Skin of body (tissue), 2 donors: ENCODE results near the gene ARL4D. TPM values are rescaled to one million over a fixed set of nuclear protein-coding genes. Genes with fewer than 3 reads are reported as not detected.
"Not testable (repeated sequence)": the region's sequence is repeated elsewhere in the genome, so short reads cannot be mapped to it uniquely, and the experiment has no call there.

Experiments used
- DNase-seq: peaks from one replicate; lab custom pipeline; 2025; lab: John Stamatoyannopoulos, UW
- total RNA-seq: library from RNA; depleted of rRNA; stranded (reverse); fragments of >200 nt; gene quantifications from one replicate; pipeline ENCODE4 v1.2.3, GENCODE V29; 2014

ARL4D gene
- total RNA-seq, 1 donor from 2014 or later = 16.4 TPM

- peak; percentile 84 for DNase-seq
Measured at GRCh38 chr17:43368740-43369506, 29.9 kb upstream of the ARL4D start.

GRCh38 chr17:43369986-43370385 is 28.8 kb upstream of the ARL4D start:
- no peak for DNase-seq

- DNase-seq = no peak
Measured at GRCh38 chr17:43371227-43371821, 27.5 kb upstream of the ARL4D start.

- no peak for DNase-seq
Measured at GRCh38 chr17:43372273-43372911, 26.4 kb upstream of the ARL4D start.

DNA sequence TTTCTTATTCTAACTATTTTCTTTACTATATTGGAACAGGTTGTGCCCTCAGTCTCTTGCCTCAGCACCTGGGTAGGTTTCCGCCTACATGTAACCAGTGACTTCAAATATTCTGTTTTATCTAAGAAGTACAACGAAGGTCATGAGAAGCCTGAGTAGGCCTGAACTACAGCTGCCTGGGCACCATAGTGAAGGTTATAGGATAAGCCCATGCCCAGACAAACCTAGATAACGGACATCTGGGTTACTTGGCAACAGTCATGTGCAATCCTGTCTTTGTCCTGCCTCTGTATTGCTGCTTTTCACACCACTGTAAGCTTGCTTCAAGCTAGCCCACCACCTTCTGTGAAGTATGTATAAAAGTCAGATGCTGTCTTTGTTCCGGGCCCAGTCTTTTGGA is 25.4 kb upstream of the ARL4D start:
- no peak for DNase-seq

DNA sequence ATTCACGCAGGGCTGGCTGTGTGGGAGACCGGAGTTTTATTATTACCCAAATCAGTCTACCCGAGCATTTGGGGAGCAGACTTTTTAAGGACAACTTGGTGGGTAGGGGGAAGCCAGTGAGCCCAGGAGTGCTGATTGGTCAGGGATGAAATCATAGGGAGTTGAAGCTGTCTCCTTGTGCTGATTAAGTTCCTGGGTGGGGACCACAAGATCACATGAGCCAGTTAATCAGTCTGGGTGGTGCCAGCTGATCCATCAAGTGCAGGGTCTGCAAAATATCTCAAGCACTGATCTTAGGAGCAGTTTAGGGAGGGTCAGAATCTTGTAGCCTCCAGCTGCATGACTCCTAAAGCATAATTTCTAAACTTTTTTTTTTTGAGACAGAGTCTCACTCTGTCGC is 22.9 kb upstream of the ARL4D start:
- DNase-seq = not testable (repeated sequence)

DNA sequence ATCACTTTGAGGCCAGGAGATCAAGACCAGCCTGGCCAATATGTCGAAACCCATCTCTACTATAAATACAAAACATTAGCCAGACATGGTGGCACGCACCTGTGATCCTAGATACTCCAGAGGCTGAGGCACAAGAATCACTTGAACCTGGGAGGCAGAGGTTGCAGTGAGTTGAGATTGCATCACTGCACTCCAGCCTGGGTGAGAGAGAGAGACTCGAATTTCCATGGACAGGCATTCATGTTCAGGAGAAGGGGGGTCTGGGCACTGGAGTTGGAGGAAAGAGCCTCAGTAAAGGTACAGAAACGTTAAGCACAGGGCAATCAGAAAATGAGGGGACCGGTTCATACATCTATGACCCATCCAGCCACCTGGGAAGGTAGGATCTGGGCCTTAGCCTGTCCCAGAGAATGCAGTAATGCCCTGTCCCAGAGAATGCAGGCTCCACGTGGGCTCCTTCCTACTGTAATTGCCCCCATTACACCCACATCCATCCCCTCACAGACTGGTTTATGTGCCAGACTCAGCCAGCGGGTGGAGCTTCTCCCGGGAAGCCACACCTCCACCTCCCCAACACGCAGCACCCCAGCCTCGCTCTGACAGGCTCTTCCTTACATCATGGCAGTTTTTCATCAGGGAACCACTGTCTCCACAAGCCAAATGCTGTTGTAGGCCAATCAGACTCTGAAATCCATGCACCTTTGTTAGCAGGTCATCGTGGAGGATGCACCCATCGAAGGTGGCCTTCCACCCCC is 21.6 kb upstream of the ARL4D start:
- DNase-seq = no peak

GRCh38 chr17:43378766-43379165 is 20.0 kb upstream of the ARL4D start:
- no peak for DNase-seq

GRCh38 chr17:43380307-43380706 is 18.5 kb upstream of the ARL4D start:
- DNase-seq = no peak

- no peak for DNase-seq
Measured at GRCh38 chr17:43381204-43381603, 17.6 kb upstream of the ARL4D start.

GRCh38 chr17:43381621-43382020 is 17.2 kb upstream of the ARL4D start:
- no peak for DNase-seq

DNA sequence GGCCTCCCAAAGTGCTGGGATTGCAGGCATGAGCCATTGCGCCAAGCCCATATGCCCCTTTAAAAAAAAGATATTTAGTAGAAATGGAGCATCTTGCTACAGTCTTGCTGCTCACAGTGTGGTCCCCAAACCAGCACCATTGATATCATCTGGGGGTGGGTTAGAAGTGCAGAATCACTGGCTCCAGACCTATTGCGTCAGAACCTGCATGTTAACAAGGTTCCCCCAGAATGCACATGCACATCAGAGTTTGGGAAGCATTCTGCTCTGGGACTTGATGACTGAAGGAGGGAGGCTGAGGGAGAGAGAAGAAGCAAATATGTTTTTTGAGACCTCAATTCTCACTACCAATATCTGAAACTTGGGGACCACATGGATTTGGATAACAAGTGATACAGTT is 16.0 kb upstream of the ARL4D start:
- no peak for DNase-seq

GRCh38 chr17:43383372-43383771 is 15.4 kb upstream of the ARL4D start:
- DNase-seq = no peak

DNA sequence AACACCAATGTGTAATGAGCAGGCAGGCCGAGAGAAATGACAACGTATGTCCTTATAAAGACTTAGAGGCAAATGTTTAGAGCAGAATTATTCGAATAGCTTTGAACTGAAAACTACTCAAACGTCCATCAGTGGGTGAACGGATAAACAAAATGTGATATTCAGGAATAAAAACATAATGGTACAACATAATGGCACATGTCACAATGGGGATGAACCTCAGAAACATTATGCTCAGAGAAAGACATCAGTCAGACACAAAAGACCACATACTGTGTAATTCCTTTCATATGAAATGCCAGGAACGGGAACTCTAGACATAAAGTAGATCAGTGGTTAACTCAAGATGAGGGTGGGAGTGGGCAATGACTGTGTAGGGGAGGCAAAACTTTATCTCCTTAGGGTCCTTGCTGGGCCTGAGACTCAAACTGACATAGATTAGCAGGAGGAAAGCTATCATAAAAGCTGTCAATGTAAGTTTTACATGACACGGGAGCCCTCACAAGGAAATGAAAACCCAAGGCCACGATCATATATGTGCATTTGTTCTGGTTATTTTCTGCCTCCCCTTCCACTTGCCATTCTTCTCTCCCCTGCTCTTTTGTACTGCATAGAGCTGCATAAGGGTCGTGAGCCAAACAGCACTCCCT is 14.8 kb upstream of the ARL4D start:
- no peak for DNase-seq

DNA sequence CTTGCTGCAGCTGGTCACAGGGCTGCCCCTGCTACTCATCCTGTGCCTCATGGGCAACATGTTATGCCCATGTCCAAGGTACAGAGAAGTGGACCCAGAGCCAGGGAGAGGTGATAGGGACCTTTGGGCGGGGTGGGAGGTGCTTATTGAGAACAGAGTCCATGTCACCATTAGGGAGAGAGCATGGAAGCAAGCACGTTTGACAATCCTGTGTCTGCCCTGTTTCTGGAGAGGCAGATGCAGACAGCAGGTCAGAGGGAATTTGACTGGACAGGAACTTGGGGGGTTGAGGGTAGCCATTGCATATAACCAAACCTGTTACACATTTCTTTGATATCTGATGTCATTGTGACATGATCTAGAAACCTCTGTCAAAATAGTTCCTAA is 14.3 kb upstream of the ARL4D start:
- DNase-seq = no peak

- no peak for DNase-seq
Measured at GRCh38 chr17:43385046-43385831, 13.6 kb upstream of the ARL4D start.

- peak; percentile 98 for DNase-seq
Measured at GRCh38 chr17:43388359-43389045, 10.3 kb upstream of the ARL4D start.

DNA sequence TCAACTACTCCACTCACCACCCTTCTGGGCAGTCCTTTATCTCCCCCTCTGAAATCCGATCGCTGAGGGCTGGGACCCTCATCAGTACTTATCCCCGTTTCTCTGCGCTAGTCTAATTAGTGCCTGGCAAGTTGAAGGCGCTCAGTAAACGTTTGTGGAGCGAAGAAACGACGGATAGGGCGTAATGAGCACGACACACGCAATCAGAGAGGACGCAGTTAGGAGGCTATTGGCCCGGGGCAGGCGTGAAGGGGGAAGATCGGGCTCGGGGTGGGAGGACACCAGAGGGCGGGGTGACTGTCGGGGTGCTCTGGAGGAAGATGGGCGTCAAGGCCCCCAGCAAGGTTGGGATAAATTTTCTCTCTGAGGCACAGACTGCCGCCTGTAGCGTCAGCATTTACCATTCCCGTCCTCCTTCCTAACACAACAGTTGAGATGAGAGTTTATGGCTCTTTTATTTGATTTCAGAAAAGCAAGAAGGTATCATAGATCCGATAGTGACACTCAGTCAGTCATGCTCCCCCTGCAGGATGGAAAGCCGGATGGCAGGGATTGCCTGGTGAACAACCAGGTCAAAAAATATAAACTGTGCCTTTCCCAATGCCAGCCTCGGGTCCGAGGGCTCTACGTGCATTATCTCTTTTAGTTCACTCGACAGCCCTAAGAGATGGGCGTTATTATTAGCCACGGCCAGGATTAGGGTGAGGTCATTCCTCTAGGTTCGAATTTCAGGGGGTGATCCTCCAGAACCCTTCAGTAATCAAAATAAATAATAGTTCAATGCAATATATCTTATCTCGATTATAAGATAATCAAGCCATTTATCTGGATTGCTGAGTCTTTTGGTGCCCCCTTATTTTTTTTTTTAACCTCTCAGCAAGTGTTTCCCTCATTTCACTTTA is 9.5 kb upstream of the ARL4D start:
- peak; percentile 90 for DNase-seq

DNA sequence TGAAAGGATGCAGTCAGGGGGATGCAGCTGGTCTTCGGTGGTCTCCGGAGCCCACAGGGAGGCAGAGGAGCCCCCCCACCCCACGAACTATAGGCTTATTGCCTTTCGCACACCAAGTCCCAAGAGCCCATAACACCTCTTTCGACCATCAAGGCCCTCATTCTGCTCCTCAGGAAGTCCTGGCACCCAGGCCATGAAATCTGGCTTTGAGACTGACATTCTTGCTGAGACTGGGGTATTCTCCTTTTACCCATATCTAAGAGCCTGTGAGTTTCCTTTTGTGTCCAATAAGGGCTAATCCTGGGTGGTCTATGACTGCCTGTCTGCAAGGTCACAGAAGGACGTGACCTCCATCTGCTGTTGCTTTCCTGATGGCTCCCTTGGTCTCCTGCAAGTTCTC is 6.4 kb upstream of the ARL4D start:
- no peak for DNase-seq
